ENCODE measurements around the gene CYTH3.

CYTH3 gene

GRCh38 chr7:6116211-6116610 lies 156.2 kb downstream of the CYTH3 start:
- Histone ChIP-seq H3K4me1 (no peaks in the 10 kb centered on the region), H3K27me3 (ENCODE audit: control insufficient read depth, insufficient read depth, low read length) (no peaks in the 10 kb centered on the region), H3K9me3 (ENCODE audit: control insufficient read depth, low read length) (no peaks in the 10 kb centered on the region), H3K4me3 (ENCODE audit: low read depth, low read length) (no peak overlapping the region), H3K36me3 (ENCODE audit: control insufficient read depth, insufficient read depth, low read length) (no peaks in the 10 kb centered on the region), H3K9ac (no peak overlapping the region), H2AFZ (no peak overlapping the region), H3K27ac (no peak overlapping the region), H3K4me2 (ENCODE audit: low read length) (no peak overlapping the region), H3K79me2 (peaks cover 11% of the 10 kb centered on the region)
- no peak for TF ChIP-seq CTCF (IDR thresholded peaks at IDR 0.05)
